Gastrocnemius medialis (tissue), 4 donors: Measurements from ENCODE around the gene REXO1. TPM values are rescaled to one million over a fixed set of nuclear protein-coding genes. Genes with fewer than 3 reads are reported as not detected.
"Not testable (repeated sequence)": the region's sequence is repeated elsewhere in the genome, so short reads cannot be mapped to it uniquely, and the experiment has no call there.

ENCODE experiments used
- ATAC-seq, 2 donors: fragments of 150-250 bp; one replicate each; pipeline ENCODE4 v1.9.1; 2016
- DNase-seq, 2 donors: peaks; one replicate each; pipeline ENCODE4 v3.0.0-alpha.2; 2019
- H3K27ac ChIP-seq, 4 donors: fragments of 200-600 bp; sonication (generic); 1 replicate in 1 of 4; 2 replicates in 3 of 4; pipeline ENCODE4 v1.5.1; 2016 to 2018; ENCODE audit warnings: mild to moderate bottlenecking in 2 of 4, moderate library complexity in 1 of 4
- H3K27me3 ChIP-seq, 3 donors: fragments of 200-600 bp; sonication (generic) in 2 of 3; 1 replicate in 1 of 3; 2 replicates in 2 of 3; pipeline versions ENCODE4 v1.5.1 to v1.6.0; 2016 to 2019; ENCODE audit warnings: mild to moderate bottlenecking in 1 of 3, moderate library complexity in 1 of 3
- H3K36me3 ChIP-seq, 2 donors: fragments of 200-600 bp; sonication (generic) in 1 of 2; one replicate each; pipeline ENCODE4 v1.5.1; 2017 to 2018
- H3K4me1 ChIP-seq, 2 donors: fragments of 200-600 bp; sonication (generic) in 1 of 2; one replicate each; pipeline ENCODE4 v1.5.1; 2016 to 2017; ENCODE audit warnings: mild to moderate bottlenecking in 2 of 2
- H3K4me3 ChIP-seq, 4 donors: fragments of 200-600 bp; sonication (generic) in 3 of 4; 1 replicate in 1 of 4; 2 replicates in 3 of 4; pipeline ENCODE4 v1.5.1; 2016 to 2019; ENCODE audit warnings: mild to moderate bottlenecking in 2 of 4
- H3K9me3 ChIP-seq, 3 donors: fragments of 200-600 bp; sonication (generic) in 2 of 3; 1 replicate in 1 of 3; 2 replicates in 2 of 3; pipeline ENCODE4 v1.5.1; 2016 to 2019
- CTCF ChIP-seq, 5 experiments: fragments of 450-650 bp in 3 of 5; fragments of 200-600 bp in 2 of 5; sonication (generic) in 2 of 5; IDR thresholded peaks in 4 of 5; conservative IDR thresholded peaks in 1 of 5; 1 replicate in 4 of 5; 2 replicates in 1 of 5; pipeline ENCODE4 v1.5.1; 2016 to 2019; ENCODE audit warnings: antibody characterized with exemption in 5 of 5, mild to moderate bottlenecking in 3 of 5, moderate library complexity in 3 of 5
- POLR2A ChIP-seq, 2 donors: fragments of 450-650 bp; IDR thresholded peaks; one replicate each; pipeline ENCODE4 v1.6.1; 2017; ENCODE audit warnings: antibody characterized with exemption in 2 of 2, mild to moderate bottlenecking in 2 of 2, moderate library complexity in 2 of 2
- in situ Hi-C, 4 donors: fragments of 200-750 bp; cut with MboI; loops; one replicate each; pipeline versions ENCODE4 v1.15.0 to v1.8.0; 2017; ENCODE audit warnings: low sequenced_read_pairs in 4 of 4
- intact Hi-C: fragments of 100-400 bp; cut with DNase I; formaldehyde crosslinking; loops from one replicate; pipeline ENCODE4 v1.15.1; 2023; ENCODE audit warnings: low total_unique reads
- total RNA-seq, 4 donors: library from RNA; depleted of rRNA; stranded (reverse); fragments of >200 nt; gene quantifications; one replicate each; pipeline versions ENCODE4 v1.1.0 to v1.2.3, GENCODE V29; 2016

Gene REXO1
- total RNA-seq, 4 donors from 2014 or later = 10.8 to 28.5 (median 20.5) TPM

GRCh38 chr19:1805401-1806183 lies 42.7 kb downstream of the REXO1 start:
- Histone ChIP-seq H3K4me1 (no peaks in the 10 kb centered on the region), H3K36me3 (no peaks in the 10 kb centered on the region), H3K4me3 (no peak overlapping the region), H3K27me3 (no peaks in the 10 kb centered on the region), H3K9me3 (no peaks in the 10 kb centered on the region), H3K27ac (no peak overlapping the region)
- DNase-seq (no peak), ATAC-seq (no peak)
- intact Hi-C loops = no loop called here
- TF ChIP-seq POLR2A (IDR thresholded peaks at IDR 0.05) = no peak
- no peak for TF ChIP-seq CTCF (IDR thresholded peaks at IDR 0.05 in 4 of 5, conservative IDR thresholded peaks at IDR 0.05 in 1 of 5)
- in situ Hi-C loops = no loop called here

GRCh38 chr19:1804858-1805257 lies 43.4 kb downstream of the REXO1 start:
- Histone ChIP-seq H3K4me1 (no peaks in the 10 kb centered on the region), H3K9me3 (no peaks in the 10 kb centered on the region), H3K36me3 (no peaks in the 10 kb centered on the region), H3K27ac (no peak overlapping the region), H3K27me3 (no peaks in the 10 kb centered on the region), H3K4me3 (no peak overlapping the region)
- TF ChIP-seq CTCF (IDR thresholded peaks at IDR 0.05 in 4 of 5, conservative IDR thresholded peaks at IDR 0.05 in 1 of 5) (no peak), POLR2A (IDR thresholded peaks at IDR 0.05) (no peak)
- ATAC-seq (no peak), DNase-seq (no peak)
- intact Hi-C loops (no loop called here), in situ Hi-C loops (no loop called here)

- no peaks in the 10 kb centered on the region for H3K4me1 ChIP-seq
Observed at GRCh38 chr19:1799695-1800342, 48.5 kb downstream of the REXO1 start.

GRCh38 chr19:1797313-1797712 lies 51.0 kb downstream of the REXO1 start:
- H3K4me1 ChIP-seq, ATAC-seq, H3K4me3 ChIP-seq, DNase-seq, H3K36me3 ChIP-seq, H3K27ac ChIP-seq, intact Hi-C loops, H3K9me3 ChIP-seq, in situ Hi-C loops: not testable (repeated sequence)
- peaks cover 4 to 15% (median 12%) of the 10 kb centered on the region in 3 donors for H3K27me3 ChIP-seq

More at GRCh38 chr19:1799695-1800342, 48.5 kb downstream of the REXO1 start:
- DNase-seq = no peak
- no peak for ATAC-seq
- no peaks in the 10 kb centered on the region for H3K9me3 ChIP-seq
- H3K4me3 ChIP-seq = no peak overlapping the region
- intact Hi-C loops = no loop called here
- TF ChIP-seq CTCF (IDR thresholded peaks at IDR 0.05 in 4 of 5, conservative IDR thresholded peaks at IDR 0.05 in 1 of 5) (no peak), POLR2A (IDR thresholded peaks at IDR 0.05) (no peak)
- in situ Hi-C loops = no loop called here
- H3K27ac ChIP-seq = no peak overlapping the region
- peaks cover 4 to 15% (median 12%) of the 10 kb centered on the region in 3 donors for H3K27me3 ChIP-seq
- no peaks in the 10 kb centered on the region for H3K36me3 ChIP-seq

GRCh38 chr19:1796395-1797142 lies 51.7 kb downstream of the REXO1 start:
- H3K27me3 ChIP-seq = peaks cover 4 to 20% (median 12%) of the 10 kb centered on the region in 3 donors
- no peaks in the 10 kb centered on the region for H3K4me1 ChIP-seq
- H3K27ac ChIP-seq = no peak overlapping the region
- DNase-seq (no peak), ATAC-seq (no peak)
- TF ChIP-seq POLR2A (IDR thresholded peaks at IDR 0.05) (no peak), CTCF (IDR thresholded peaks at IDR 0.05 in 4 of 5, conservative IDR thresholded peaks at IDR 0.05 in 1 of 5) (no peak)
- H3K36me3 ChIP-seq = no peaks in the 10 kb centered on the region
- intact Hi-C loops (no loop called here), in situ Hi-C loops (no loop called here)
- no peak overlapping the region for H3K4me3 ChIP-seq
- no peaks in the 10 kb centered on the region for H3K9me3 ChIP-seq
